ENCODE data around the gene SPATA7. TPM values are rescaled to one million over a fixed set of nuclear protein-coding genes. Genes with fewer than 3 reads are reported as not detected.

SPATA7 gene
- total and polyA plus RNA-seq, 9 of the 15 experiments (the other 6 are each of a cell fraction or from before 2014, with no cell fraction given) = 0.80 to 3.3 (median 2.5) TPM

GRCh38 chr14:88388741-88389282, 3.4 kb downstream of the SPATA7 start (continued):
- no peak for TF ChIP-seq E4F1 (CRISPR knock-in tag; IDR thresholded peaks at IDR 0.05; ENCODE audit: borderline replicate concordance)
- no peak for TF ChIP-seq ZNF384 (IDR thresholded peaks at IDR 0.05; ENCODE audit: low read depth, low read length)
- TF ChIP-seq HNRNPLL (IDR thresholded peaks at IDR 0.05; ENCODE audit: low read depth, low read length, poor library complexity, severe bottlenecking) = no peak
- TF ChIP-seq C11orf30 (IDR thresholded peaks at IDR 0.05; ENCODE audit: low read depth) = peak; percentile 63; the same call in 1 of the 2 replicates
- TF ChIP-seq RFX1 (IDR thresholded peaks at IDR 0.05) = no peak
- TF ChIP-seq ZNF316 (IDR thresholded peaks at IDR 0.05) = peak; percentile 76
- TF ChIP-seq ATF6 (CRISPR knock-in tag; IDR thresholded peaks at IDR 0.05) = no peak
- peak; percentile 22; the same call in 1 of the 2 replicates for TF ChIP-seq NFE2L1 (tag; IDR thresholded peaks at IDR 0.05; ENCODE audit: borderline replicate concordance, low read depth)
- TF ChIP-seq, protein P1, sequence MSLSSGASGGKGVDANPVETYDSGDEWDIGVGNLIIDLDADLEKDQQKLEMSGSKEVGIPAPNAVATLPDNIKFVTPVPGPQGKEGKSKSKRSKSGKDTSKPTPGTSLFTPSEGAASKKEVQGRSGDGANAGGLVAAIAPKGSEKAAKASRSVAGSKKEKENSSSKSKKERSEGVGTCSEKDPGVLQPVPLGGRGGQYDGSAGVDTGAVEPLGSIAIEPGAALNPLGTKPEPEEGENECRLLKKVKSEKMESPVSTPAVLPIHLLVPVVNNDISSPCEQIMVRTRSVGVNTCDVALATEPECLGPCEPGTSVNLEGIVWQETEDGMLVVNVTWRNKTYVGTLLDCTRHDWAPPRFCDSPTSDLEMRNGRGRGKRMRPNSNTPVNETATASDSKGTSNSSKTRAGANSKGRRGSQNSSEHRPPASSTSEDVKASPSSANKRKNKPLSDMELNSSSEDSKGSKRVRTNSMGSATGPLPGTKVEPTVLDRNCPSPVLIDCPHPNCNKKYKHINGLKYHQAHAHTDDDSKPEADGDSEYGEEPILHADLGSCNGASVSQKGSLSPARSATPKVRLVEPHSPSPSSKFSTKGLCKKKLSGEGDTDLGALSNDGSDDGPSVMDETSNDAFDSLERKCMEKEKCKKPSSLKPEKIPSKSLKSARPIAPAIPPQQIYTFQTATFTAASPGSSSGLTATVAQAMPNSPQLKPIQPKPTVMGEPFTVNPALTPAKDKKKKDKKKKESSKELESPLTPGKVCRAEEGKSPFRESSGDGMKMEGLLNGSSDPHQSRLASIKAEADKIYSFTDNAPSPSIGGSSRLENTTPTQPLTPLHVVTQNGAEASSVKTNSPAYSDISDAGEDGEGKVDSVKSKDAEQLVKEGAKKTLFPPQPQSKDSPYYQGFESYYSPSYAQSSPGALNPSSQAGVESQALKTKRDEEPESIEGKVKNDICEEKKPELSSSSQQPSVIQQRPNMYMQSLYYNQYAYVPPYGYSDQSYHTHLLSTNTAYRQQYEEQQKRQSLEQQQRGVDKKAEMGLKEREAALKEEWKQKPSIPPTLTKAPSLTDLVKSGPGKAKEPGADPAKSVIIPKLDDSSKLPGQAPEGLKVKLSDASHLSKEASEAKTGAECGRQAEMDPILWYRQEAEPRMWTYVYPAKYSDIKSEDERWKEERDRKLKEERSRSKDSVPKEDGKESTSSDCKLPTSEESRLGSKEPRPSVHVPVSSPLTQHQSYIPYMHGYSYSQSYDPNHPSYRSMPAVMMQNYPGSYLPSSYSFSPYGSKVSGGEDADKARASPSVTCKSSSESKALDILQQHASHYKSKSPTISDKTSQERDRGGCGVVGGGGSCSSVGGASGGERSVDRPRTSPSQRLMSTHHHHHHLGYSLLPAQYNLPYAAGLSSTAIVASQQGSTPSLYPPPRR (CRISPR knock-in tag; IDR thresholded peaks at IDR 0.05; ENCODE audit: borderline replicate concordance) = no peak
